HG03354 (cell line): Measurements from ENCODE around the gene ADAMTS7.
"Not testable (repeated sequence)": the region's sequence is repeated elsewhere in the genome, so short reads cannot be mapped to it uniquely, and the experiment has no call there.

Experiments used
- ATAC-seq: cut with Tn5 transposase; IDR thresholded peaks from one replicate; pipeline ENCODE4 v1.9.1; 2021; ENCODE audit warnings: mild to moderate bottlenecking; ENCODE audit not compliant: unreplicated experiment, poor library complexity, severe bottlenecking

The ADAMTS7 gene

DNA sequence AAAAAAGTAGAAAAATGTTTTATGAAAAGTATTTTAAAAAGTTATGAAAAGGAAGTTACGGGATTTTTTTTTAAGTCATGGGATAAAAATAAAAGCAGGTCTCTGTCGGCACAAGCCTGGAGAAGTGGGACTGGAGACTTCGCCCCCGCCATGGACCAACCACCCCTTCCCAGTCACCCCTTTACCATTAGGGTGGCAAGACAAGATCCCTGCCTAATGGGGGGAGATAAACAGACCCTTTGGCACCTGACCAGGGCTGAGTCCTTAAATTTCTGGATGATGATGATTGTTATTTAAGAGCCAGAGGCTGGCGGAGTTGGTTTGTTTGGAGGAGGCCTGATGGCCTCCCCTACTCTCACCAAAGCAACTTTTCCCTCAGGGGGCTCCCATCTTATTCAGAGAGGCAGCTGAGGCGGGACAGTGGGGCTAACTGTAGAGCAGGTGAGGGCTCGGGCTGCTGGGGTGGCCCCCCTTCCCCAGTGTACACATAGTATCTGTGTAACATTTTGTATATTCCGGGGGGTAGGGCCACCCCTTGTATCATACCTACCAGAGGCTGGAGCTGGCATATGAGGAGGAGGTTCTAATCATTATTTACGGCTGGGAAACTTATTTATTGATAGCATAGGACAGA lies 74.0 kb downstream of the ADAMTS7 start:
- ATAC-seq: no peak

DNA sequence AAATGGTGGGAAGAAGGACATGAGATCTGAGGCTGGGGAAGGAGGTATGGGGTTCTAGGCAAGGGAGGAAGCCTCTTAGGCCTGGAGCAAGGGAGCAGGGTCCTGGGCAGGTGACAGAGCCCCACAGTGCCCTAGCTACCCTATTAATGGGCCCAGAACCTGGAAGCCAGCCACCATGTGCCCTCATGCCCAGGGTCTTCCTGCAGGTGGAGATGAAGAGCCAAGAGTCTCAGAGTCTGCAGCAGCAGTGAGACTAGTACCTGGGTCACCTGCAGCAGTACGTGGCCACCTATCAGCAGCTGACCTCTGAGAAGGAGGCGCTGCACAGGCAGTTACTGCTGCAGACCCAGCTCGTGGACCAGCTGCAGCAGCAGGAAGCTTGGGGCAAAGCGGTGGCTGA lies 75.0 kb downstream of the ADAMTS7 start:
- not testable (repeated sequence) for ATAC-seq

DNA sequence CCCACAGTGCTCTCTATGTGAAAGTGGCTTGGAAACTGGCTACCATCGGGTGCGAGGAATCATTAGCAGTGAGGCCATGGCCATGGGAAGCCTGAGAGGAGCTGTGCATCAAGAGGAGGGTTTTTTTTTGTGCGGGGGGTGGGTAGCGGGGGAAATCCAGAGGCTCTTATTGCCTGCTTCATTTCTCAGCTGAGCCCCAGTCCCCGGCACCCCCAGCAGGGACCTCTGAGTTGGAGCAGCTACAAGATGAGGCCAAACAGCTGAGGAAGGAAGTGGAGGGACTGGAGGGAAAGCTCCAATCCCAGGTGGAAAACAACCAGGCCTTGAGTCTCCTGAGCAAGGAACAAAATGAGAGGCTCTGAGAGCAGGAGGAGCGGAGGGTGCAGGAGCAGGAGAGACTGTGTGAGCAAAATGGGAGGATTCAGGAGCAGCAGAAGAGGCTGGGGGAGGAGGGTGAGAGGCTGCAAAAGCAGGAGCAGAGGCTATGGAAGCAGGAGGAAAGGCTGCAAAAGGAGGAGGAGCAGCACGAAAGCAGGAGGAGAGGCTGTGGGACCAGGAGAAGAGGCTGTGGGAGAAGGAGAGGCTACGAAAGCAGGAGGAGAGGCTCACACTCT lies 76.7 kb downstream of the ADAMTS7 start:
- no peak for ATAC-seq

DNA sequence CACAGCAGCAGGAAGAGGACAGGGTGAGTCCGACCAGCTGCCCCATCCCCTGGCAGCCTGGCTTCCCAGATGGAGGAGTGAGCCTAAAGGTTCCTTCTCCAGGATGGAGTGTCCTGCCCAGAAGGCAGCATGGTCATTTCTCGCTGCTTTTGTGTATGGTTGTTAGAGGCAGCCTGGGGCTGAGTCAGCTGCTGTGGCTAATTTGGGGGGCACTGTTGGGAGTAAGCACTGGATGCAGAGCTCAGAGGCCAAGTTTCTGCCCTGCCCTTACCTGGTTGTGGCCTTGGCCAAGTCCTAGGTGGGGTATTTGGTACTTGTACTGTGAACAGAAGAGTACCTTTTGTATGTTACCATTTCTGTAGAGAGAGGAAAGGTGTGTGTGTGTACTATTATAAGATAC lies 78.6 kb downstream of the ADAMTS7 start:
- ATAC-seq: no peak

- ATAC-seq: no peak
These were observed 80.3 kb downstream of the ADAMTS7 start for GRCh38 chr15:78730955-78731354.

- ATAC-seq: not testable (repeated sequence)
These were observed 82.8 kb downstream of the ADAMTS7 start for GRCh38 chr15:78728427-78728826.

- no peak for ATAC-seq
These were observed 83.7 kb downstream of the ADAMTS7 start for GRCh38 chr15:78727561-78727960.

DNA sequence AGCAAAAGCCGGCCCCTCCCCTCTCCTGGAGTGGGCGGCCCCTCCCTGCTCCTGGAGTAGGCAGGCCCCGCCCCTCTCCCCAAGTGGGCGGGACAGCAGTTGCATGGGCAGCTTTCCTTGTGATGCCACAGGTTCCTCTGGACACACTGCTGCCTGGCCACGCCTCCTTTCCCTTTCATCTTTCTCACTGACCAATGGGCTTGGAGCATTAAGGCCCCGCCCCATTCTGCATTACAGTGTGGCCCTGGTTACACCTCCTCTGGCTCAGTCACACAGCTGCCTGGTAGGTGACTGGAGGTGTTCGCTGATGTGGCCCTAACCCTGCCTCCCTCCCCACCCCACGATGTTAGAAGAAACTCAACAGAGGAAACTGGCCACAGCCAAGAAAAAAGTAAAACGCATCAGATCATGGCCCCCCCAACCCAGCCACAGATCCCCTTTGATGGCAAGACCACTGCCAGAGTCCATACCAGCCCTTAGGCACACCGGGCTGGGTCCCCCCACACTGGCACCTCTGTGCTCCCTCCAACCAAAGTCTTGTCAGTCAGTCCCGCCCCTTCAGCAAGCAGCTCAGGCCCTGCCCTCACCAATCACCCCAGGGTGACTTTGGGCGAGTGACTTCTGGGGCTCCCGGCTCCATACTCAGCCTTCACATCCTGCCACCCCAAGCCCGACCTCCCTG lies 84.3 kb downstream of the ADAMTS7 start:
- ATAC-seq: no peak

- ATAC-seq: not testable (repeated sequence)
These were observed 91.3 kb downstream of the ADAMTS7 start for GRCh38 chr15:78719819-78720450.

DNA sequence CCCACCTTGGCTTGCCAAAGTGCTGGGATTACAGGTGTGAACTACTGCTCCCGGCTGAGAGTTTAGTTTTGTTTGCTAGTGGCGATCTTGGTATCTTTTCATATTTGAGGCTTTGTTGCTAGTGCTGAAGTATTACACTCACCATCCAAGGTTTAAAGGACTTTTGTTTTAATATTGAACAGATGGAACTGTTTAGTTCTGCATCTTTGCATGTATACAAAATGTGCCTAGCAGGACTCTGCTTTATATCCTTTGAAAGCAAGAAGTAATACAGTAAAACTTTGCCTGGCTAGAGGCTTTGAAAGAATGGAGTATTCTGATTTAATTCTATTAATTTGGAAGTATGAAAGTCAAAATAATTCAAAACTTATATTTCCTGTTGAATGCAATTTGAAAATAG lies 92.4 kb downstream of the ADAMTS7 start:
- ATAC-seq: no peak

- no peak for ATAC-seq
These were observed 93.2 kb downstream of the ADAMTS7 start for GRCh38 chr15:78717956-78718656.

DNA sequence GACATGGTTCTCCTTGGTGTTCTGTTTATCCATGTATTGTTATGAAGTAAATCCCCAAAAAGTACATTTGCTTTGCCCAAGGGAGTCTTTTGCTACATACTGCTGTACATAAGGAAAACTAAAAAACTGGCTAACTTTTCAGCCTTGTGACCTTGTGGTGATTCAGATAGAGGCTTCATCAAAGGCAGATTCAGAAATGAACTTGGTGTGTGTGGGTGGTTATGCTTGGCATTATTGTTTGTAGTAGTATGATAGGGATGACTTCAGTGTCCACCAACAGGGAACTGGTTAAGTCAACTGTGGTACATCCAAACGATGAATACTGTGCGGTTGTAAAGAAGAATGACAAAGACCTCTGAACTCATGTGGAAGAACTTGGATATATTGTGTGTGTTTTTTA lies 94.6 kb downstream of the ADAMTS7 start:
- no peak for ATAC-seq

DNA sequence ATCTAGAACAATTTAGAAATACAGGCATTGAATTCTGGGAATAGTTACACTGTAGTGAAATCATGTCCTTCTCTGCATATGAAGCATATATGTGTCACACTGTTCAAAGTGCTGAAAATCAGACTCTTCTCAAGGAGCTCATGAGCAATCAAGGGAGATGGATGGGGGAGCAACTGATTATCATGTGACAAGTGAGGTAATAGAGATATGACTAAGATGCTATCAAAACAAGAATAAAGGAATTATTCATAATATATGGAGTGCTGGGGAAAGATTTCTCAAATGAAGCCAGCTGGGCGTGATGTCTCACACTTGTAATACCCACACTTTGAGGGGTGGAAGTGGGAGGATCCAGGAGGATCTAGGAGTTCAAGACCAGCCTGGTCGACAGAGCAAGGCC lies 95.3 kb downstream of the ADAMTS7 start:
- ATAC-seq: no peak

DNA sequence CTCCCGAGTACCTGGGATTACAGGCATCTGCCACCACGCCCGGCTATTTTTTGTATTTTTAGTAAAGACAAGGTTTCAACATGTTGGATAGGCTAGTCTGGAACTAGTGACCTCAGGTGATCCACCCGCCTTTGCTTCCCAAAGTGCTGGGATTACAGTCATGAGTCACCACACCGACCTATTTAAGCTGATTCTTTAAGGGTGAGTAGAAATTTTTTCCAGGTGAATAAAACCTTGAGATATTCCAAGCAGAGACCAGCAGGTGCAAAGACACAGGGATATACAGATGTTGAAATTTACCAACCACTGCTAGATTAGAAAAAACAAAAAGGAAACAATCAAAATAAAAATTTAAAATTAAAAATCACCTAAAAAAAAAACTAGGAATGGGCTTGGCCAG lies 95.8 kb downstream of the ADAMTS7 start:
- ATAC-seq: no peak

DNA sequence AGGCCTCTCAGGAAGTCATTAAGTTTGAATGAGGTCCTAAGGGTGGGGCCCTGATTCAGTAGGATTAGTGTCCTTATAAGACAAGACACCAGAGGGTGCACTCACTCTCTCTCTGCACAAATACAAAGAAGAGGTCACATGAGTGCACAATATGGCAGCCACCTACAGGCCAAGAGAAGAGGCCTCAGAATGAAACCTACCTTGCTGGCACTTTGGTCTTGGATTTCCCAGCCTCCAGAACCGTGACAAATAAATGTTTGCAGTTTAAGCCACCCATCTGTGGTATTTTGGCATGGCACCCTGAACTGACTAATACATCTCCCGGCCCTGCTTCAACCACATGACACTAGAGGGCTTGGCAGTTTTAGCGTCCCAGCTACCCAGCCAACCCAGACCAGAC lies 96.4 kb downstream of the ADAMTS7 start:
- ATAC-seq: no peak

DNA sequence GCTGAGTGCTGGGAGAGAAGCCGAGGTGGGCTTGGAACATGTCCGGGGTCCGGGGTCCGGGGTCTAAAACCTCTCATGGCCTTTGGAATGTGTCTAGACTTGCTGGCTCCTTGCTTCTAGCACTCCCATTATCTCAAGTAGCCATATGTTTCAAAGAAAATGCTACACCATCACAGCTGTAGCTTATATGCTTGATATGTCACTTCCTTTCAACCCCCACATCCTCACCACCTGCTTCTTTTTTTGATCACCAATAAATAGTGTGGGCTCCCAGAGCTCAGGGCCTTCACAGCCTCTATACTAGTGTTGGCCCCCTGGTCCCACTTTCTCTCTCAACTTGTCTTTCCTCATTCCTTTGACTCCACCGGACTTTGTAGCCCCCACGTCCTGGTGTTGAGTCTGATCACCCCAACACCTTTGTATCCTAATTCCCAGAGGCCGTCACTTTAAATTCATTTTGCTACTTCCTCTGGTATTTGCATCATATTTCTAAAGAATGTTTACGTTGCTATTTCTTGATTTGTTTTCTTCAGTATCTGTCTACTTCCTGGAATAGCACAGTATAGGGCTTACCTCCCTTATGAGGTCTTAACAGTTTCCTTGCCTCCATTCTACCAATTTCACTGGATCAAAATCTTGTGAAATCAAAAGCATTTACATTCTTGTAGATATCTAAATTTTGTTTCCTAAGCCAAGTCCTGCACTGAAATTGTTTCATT lies 98.3 kb downstream of the ADAMTS7 start:
- ATAC-seq: no peak

DNA sequence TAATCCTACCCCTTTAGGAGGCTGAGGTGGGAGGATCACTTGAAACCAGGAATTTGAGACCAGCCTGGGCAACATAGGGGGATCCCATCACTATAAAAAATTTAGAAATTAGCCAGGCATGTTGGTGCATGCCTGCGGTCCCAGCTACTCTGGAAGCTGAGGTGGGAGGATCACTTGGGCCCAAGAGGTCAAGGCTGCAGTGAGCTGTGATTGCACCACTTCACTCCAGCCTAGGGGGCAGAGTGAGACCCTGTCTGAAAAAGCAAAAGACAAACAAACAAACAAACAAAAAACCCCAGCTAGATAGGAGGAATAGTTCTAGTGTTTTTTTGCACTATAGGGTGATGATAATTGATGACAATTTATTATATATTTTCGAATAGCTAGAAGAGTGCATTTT lies 99.6 kb downstream of the ADAMTS7 start:
- ATAC-seq: no peak

DNA sequence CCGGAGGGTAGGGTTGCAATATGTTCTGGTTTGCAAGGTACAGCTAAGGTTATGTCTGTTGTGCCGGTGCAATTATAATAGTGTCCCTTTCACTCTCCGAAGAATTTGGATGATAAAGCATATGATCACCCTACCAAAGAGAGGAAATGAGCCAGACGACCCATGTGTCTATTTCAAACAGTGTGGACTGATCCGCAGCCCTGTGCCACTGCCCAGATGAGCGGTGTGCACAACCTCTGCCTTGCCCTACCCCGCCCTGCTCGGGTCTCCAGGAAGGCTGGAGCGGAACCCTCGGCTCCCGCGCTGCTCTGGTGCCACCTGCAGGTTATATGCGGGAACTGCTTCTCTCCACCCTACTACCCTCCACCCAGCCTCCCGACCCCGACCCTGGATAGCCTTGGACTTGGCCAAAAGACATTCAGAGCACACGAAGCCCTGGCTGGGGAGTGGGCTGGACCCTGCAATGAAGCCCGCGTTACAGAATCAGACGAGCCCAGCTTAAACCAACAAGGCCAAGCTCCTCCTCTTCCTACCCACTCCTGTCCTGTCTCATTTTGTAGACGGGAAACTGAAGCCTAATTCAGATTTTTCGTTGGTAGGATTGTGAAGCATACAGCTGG lies 101.9 kb downstream of the ADAMTS7 start:
- peak; percentile 83 for ATAC-seq
